Measurements from ENCODE around the gene KRT34.

GRCh38 chr17:41395611-41396010 is 13.5 kb upstream of the KRT34 start:
- TF ChIP-seq EZH2 (IDR thresholded peaks at IDR 0.05; ENCODE audit: low read length, unreplicated experiment) (no peak), EZH2phosphoT487 (IDR thresholded peaks at IDR 0.05; ENCODE audit: borderline replicate concordance, low read length) (no peak)
- TF ChIP-seq, protein P1, sequence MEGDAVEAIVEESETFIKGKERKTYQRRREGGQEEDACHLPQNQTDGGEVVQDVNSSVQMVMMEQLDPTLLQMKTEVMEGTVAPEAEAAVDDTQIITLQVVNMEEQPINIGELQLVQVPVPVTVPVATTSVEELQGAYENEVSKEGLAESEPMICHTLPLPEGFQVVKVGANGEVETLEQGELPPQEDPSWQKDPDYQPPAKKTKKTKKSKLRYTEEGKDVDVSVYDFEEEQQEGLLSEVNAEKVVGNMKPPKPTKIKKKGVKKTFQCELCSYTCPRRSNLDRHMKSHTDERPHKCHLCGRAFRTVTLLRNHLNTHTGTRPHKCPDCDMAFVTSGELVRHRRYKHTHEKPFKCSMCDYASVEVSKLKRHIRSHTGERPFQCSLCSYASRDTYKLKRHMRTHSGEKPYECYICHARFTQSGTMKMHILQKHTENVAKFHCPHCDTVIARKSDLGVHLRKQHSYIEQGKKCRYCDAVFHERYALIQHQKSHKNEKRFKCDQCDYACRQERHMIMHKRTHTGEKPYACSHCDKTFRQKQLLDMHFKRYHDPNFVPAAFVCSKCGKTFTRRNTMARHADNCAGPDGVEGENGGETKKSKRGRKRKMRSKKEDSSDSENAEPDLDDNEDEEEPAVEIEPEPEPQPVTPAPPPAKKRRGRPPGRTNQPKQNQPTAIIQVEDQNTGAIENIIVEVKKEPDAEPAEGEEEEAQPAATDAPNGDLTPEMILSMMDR (conservative IDR thresholded peaks at IDR 0.05; ENCODE audit: low read depth, low read length), result no peak

Measured in PC-3 (cell line).